Inferior parietal cortex (tissue), 1 donor: ENCODE results near the gene COL23A1.
"Not testable (repeated sequence)": the region's sequence is repeated elsewhere in the genome, so short reads cannot be mapped to it uniquely, and the experiment has no call there.

Source experiments
- DNase-seq: peaks from one replicate; pipeline ENCODE4 v3.0.0-alpha.2; 2016; ENCODE audit errors: extremely low spot score

The COL23A1 gene

DNA sequence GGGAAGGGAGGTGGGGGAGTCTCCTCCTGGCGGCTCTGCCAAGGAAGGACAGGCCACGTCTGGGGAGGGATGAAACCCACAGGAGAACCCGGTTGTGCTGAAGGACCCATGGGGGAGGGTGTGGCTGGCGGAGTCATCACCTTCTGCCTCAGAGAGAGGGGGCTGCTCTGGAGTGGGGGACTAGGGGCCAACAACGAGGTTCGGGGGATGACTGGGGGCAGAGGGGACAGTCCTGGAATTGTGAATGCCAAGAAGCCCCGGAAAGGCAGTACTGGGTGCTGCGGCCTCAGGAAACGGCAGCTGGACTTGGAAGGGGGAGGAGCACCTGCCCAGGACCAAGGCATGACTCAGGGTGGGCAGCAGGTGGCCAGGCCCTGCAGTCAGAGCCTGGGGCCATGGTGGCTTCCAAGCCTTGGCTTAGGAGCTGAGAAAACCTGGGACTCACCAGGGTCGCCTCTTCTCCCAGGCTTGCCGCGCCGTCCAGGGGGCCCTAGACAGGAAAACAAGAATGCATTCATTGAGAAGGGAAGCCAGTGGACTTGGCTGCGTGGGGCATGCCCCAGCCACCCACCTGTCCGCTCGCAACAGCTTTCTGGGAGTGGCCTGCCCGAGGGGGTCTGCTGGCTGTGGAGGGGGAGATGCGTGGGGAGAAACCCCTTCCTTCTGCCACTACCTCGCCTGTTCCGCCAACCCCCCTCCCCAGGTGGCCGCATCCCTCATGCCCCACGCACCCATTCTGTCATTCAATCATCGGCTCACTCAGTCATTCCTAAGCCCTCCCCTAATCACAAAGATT lies 283.6 kb downstream of the COL23A1 start:
- no peak for DNase-seq

DNA sequence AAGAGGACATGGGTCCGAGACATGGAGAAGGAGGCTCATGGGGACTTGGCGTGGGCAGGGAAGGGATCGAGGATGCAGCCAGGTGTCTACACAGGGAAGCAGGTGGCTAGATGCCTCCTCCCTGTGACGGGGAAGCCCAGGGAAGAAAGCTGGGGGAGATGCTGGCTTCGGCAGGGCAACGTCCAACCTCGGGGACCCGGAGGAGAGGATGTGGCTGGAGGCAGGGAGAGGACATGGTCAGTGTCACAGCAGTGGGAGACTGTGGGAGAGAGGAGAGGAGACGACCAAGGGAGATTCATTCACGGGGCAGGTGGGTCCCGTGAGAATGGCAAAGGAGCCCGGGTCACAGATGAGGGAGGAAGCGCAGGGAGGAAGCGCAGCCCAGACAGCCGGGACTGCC lies 284.4 kb downstream of the COL23A1 start:
- no peak for DNase-seq

DNA sequence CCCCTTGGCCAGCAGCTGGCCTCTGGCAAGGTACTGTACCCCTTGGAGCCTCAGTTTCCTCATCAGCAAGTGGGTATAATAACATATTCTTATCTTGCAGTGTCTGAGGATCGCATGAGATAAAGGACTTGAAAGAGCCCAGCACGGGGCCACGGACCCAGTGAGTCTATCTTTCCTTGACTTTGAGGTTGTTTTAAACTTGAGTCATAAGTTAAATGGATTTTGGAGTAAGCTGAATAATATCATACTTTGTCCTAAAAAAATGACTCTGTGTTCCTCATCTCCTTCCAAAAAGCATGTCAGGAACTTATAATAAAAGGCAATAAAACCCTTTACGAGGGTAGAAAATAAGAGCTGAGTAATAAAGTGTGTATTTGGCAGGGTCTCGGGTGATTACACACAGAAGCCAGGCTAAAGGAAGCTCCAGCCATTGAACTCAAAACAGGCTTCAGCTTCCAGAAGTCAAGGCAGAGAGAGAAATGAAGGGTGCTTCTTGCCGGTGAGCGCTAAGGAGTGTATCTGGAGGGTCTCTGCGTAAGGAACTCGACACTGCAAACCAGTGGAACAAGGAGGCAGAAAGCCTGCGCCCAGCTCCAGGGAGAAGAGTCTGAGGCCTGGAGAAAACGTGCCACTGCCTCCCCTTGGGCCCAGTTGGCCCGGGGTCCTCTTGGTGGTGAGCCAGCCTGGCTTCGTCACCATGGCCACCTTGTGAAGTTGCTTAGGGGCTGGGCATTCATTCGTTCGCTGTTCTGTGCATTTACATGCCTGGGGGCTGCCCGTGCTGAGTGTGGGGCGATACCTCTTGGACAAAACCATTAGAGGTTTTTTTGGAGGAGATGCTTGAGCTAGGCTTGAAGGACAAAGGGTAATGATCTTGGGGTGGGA lies 285.2 kb downstream of the COL23A1 start:
- DNase-seq: no peak

DNA sequence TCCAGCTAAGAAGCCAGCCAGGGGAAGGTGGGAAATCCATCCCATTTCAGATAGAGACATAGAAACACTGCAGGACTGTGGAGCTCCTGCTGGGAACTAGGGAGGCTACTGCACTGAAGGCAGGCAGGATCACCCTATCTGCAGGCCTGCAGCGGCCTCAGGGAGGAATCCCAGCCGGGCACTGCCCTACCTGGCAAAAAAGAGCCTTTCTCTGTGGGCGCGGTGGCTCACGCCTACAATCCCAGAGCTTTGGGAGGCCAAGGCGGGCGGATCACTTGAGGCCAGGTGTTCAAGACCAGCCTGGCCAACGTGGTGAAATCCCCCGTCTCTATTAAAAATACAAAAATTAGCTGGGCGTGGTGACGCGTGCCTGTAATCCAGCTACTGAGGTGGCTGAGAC lies 286.2 kb downstream of the COL23A1 start:
- DNase-seq: no peak

DNA sequence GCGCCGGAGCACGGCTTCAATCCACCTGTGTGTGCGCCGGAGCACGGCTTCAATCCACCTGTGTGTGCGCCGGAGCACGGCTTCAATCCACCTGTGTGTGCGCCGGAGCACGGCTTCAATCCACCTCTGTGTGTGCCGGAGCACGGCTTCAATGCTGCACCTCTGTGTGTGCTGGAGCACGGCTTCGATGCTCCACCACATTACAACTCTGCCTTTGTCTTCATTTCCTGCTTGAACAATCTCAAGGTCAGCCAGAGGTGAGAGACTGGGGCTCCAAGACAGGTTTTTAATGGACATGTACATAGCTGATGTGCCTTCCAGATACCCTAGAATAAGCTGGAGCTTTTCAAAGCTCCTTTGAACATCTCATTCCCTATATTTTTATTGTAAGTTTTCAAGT lies 287.9 kb downstream of the COL23A1 start:
- DNase-seq: not testable (repeated sequence)

DNA sequence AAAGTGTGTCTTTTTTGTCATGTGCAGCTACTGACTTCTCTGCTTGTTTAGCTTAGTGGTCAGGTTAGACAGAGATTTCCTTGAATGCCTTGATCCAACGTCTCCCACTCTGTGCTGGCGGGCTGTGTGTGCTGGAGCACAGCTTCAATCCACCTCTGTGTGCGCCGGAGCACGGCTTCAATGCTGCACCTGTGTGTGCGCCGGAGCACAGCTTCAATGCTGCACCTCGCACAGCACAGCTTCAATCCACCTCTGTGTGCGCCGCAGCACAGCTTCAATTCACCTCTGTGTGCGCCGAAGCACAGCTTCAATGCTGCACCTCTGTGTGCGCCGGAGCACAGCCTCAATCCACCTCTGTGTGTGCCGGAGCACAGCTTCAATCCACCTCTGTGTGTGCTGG lies 288.6 kb downstream of the COL23A1 start:
- no peak for DNase-seq

DNA sequence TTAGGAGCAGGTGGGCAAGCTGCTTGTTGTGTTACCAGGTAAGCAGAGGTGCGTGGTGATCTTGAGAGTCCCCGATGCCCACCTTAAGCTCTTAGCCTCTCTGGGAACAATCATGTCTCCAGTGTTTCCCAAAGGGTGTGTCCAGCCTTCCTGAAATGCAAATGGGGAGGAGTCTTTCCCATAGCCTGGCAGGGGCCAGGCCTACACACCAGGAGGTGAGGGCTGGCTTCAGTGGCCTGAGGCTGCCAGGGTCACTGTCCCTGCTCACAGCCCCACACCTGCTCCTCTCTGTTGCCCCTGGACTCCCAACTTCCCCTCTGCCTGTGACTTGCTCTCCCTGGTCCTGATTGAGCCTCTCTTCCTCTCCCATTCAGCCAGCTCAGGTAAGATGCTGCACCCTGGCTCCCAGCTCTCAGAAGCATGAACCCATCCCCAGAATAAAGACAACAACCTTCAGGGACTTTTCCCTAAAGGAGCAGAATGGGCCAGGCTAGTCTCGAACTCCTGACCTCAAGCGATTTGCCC lies 291.8 kb downstream of the COL23A1 start:
- no peak for DNase-seq

DNA sequence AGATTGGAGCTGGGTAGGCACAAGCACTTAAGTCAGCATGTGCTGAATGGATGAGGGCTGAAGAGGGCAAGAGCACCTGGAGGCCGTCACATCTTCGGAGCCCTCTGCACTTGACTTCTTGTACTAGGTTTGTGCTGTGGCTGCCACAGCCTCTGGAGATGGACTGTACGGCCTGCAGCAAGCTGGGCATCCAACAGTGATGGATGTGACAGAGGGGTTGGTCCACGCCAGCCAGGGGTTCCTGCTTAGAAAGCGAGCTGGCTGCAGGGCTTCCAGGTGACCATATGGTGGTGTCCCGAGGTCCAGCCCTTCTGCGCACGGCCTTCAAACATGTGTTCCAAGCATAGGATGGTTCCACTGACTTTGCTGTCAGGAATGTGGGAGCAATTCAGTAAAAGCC lies 292.4 kb downstream of the COL23A1 start:
- DNase-seq: no peak

DNA sequence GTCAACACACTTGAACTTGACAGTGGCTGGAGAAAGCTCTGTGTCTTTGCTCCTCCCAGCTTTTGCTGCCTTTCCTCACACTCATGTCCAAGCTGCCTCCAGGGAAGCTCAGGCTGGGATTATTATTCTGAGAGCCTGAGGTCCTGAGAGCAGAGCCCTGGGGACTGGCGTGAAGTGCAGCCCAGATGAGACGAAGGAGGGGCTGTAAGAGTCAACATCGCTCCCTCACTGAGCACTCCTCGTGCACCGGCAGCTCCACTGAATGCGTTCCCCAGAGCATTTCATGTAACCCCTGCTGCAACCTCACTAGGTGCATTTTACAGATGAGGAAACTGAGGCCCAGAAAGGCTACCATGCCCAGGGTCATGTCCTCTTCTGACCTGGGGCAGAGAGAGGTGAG lies 294.1 kb downstream of the COL23A1 start:
- no peak for DNase-seq

DNA sequence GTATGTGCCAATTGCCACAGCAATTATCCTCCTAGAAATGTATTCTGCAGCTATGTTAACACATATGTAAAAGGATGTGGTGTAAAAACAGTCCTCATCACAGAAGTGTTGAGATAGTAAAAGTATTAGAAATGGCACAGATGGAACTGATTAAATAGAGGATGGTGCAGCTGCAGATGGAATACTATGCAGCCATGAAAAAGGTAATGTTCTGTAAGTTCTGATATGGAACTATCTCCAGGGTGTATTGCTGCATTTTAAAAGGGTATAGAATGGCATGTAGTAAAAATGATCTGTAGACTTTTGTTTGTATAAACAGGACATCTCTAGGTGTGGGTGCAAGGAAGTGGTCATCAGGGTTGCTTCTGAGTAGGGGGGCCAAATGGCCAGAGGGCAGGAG lies 294.6 kb downstream of the COL23A1 start:
- DNase-seq: no peak

DNA sequence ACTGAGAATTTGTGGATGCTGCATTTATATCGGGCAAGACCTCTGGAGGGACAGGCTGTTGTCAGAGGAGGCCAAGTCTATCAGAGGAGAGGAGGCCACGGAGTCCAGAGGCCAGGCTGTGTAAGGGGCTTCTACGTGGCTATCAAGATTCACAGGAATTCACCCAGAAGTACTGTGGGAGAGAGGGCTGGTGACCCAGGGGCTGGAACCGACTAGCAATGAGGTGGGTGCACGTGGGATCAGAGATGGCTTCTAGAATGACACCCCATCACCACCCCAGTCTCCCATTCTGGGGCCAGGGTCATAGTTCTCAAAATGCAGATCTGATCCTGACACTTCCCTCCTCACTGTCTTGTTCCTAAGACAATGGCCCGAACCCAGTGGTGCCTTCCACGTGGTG lies 296.4 kb downstream of the COL23A1 start:
- DNase-seq: no peak

DNA sequence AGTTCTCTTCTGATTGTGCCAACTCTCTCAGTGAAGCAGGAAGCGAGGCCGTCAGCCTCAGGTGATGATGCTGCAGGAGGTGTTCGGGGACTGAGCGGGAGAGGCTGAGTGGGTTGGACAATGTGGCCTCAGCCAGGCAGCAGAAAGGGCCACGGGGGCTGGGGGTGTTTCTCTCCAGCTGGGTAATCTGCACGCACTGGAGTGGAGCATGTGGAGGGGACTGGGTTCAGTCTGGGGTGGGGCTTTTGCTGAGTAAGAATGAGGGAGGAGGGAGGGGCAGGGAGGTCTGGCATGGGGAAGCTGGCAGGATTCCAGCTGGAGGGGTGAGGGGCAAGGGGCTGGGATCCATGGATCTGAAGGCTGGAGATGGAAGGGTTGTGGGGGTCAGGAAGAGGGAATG lies 296.8 kb downstream of the COL23A1 start:
- no peak for DNase-seq

DNA sequence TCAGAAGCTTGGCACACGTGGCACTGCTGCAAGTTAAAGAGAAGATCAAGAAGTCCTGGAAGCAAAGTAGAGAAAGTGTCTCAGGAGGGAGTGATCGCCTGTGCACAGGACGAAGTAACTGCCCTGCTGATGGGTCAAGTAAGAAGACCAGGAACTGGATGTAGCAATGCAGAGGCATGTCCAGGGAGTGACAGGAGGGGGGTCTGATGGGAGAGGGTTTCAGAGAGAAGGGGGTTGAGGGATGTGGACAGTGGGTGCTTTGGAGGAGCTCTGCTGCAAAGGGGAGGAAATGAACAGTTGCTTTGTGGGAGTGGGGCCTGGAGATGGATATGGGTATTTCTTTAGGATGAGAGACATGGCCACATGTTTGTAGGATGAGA lies 297.4 kb downstream of the COL23A1 start:
- no peak for DNase-seq

DNA sequence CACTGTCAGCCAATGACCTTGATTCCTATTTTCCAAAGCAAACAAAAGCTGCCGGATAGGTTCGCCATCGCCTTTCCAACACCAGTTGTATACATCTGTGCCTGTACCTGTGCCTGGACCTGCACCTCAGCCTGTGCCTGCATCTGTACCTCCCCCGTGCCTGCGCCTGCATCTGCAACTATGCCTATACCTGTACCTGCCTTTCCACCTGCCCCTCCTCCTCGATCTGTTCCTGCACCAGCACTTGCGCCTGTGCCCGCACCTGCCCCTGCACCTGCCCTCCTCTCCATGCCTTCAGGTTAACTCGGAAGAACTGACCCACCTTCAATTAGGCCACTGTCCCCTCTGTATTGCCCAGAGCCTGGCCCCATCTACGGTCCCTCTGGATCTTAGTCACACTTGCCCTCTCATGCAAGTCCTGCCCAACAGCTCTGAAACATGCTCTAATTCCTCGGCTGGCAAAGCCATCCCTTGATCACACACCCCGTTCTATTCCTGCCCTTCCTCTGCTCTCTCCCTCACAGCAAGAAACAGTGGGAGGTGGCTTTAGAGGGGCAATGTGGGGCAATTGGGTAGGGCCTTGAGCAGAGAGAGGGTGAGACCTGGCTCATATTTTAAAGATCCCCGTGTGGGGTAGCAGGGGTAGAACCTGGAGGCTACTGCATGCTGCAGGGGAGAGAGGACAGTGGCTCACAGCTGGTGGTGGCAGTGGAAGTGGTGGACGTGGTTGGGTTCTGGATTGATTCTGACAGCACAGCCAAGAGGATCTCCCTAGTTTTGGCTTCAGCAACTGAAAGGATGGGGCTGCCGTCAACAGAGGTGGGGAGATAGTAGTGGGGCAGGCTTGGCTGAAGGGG lies 298.0 kb downstream of the COL23A1 start:
- no peak for DNase-seq

DNA sequence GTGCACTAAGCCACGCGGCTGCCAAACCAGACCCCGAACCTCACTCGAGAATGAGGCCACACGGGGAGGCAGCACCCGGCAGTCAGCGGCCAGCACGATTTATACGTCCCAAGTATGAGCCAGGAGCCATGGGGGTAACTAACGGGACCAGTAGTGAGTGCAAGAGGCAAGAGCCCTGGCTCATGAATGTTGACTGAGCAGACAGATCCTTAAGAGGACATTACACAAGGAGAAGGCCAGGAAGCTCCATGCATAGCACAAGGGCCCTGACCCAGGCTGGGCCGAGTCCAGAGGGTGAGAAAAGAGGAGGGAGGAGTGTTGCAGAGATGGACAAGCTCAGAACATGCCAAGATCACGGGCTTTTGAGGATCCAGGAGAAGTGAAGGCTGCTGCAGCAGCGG lies 299.0 kb downstream of the COL23A1 start:
- DNase-seq: no peak

DNA sequence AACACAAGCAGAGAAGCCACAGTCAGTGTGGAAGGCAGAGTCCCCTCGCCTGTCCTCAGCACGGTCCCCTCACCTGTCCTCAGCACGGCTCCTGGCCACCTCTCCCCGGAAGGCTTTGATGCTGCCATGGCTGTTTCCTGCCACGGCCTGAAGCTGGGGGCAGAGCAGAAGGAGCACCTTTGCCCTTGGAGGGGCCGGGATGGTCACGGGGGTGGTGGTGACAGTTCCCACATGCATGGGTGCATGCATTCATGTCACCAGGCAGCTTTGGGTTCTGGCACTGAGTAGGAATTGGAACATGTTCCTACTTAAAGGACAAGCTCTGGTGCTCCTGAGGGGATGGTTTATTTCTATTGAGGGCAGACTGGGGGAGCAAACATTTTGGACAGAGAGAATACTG lies 299.8 kb downstream of the COL23A1 start:
- no peak for DNase-seq

DNA sequence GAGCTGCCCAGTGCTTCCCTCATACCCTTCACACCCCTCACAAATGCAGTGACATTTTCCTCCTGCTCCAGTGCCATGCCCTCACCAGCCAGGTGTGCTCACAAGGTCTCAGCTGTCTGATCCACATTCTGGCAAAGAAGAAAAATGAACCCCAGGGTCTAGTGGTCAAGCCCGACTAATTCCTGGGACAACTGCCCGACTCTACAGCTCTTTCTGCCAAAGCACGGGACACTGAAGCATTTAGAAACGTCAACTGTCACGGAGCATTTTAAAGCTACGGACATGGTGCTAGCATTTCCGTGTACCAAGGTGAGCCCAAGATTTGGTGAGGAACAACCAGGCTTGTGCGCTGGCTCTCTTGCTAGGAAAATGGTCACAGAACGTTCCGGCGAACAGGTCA lies 300.8 kb downstream of the COL23A1 start:
- DNase-seq: no peak

DNA sequence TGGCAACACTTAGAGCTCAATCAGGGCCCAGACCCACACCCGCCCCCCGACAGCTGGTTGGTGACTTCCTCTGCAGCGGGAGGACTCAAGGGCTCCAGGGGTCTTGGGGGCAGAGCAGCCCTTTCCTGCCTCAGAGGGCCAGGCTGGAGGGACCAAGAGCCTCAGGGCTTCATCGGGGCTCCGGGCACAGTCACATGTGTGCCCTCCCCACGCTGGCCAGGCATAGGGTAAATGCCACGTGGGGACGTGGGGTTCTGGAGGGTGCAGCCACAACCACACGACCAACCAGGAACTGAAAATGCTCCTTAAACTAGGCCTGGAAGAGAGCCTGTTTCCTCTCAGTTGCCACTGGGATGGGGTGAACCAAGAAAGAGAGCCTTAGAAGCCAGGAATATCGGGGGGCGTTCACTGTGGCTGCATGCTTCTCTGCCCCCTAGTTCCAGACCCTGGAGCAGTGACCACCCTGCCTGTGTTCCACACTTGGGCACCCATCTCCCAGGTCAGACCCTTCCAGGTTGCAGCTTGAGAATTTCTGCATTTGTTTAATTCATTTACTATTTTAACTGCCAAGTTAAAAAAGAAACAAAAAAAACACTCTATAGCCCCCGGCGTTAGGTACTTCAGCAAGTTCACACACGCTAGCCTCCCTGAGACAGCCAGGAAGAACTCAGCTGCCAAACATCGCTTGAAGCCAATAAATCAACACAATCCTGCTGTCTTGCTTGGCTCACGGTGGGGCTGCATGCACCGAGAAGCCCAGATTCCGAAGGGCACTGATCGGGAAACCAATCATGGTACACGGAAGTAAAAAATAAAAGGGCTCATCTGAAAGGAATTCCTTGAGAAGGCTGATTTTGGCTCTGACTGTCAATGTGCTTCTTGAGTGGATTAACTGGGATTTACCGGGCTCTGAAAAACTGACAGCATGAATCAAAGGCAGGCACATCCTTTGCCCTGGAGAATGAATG lies 301.5 kb downstream of the COL23A1 start:
- DNase-seq: no peak

DNA sequence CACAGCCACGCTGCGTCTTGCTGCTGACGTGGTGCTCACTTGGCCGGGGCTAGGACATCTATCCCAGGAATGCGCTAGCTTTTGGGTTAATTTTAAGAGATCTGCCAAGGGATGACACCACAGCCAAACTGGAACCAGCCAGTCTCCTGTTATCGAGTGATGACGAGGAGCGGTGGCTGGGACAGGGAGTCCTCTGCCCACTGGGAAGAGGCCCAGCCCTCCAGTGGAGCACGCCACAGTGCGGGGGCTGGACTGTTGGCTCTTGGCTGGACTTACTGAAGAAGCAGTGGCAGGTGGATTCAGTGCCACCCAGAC lies 302.4 kb downstream of the COL23A1 start:
- no peak for DNase-seq

DNA sequence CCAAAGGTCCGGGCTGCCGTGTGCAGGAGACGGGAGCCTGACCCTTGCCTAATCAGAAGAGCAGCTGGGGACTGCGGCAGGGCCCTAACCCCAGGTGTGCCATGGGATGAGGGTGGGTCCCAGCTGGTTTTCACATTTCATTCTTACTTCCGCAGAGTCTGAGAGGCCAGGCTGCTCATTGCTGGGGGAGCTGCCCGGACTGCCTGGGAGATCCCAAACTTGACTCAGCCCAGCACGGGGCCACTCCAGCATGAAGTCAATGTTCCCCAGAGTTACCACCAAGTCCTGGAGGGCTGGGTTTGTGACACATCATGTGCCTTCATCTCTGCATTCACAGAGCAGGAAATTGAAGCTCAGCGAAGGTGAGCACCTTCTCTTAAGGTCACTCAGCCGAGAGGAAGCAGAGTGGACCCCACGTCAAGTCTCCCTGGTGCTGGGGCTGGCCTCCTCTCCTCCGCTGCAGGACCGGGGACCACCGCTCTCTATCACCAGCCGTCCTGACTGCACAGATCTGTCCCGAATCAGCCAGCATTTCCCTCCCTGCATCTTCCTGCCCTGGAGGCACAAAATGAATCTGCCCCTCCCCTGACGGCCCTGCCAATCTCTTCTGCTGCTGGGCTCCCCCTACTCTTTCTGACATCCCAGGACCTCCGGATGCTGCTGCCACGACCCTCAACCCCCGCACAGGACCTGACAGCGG lies 303.0 kb downstream of the COL23A1 start:
- no peak for DNase-seq
